Kidney capillary endothelial cell (primary cell): Measurements from ENCODE around the gene SERPINA6.
"Not testable (repeated sequence)": the region's sequence is repeated elsewhere in the genome, so short reads cannot be mapped to it uniquely, and the experiment has no call there.

ENCODE experiments used
- DNase-seq: peaks from one replicate; pipeline ENCODE4 v3.0.0-alpha.2; 2018; ENCODE audit warnings: low spot score

SERPINA6 gene

GRCh38 chr14:94321421-94322271 lies 1.5 kb downstream of the SERPINA6 start:
- DNase-seq = no peak

DNA sequence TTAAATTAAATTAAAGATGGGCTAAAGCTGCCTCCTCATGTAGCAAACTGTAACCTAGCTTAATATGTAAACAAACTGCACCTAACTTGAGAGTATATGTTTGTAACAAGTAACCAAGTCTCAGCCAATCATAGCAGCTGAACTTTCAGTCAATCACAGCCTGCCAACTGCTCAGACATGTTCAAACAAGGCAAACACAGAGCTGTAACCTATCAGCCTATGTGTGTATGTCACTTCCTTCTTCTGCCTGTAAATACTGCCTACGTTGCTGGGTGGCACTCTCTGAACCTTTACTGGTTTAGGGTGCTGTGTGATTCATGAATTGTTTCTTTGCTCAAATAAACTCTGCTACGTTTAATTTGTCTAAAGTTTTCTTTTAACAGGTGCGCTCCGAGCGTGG lies 2.9 kb downstream of the SERPINA6 start:
- DNase-seq = no peak

- DNase-seq = no peak
These were observed 5.9 kb downstream of the SERPINA6 start for GRCh38 chr14:94317259-94317658.

DNA sequence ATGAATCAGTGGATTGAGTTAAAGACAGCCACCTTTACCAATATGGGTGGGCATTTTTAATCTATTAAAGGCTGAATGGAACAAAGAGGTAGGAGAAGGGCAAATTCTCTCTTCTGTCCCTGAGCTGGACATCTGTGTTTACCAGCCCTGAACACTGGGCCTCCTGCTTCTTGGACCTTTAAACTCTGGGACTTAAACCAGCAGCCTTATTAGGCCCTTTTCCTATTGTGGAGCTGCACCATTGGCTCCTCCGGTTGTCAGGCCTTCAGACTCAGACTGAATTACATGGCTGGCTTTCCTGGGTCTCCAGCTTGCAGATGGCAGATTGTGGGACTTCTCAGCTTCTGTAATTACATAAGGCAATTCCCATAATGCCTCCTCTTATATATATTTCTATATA lies 6.4 kb downstream of the SERPINA6 start:
- DNase-seq = no peak

GRCh38 chr14:94314890-94315289 lies 8.2 kb downstream of the SERPINA6 start:
- no peak for DNase-seq

GRCh38 chr14:94313991-94314655 lies 9.0 kb downstream of the SERPINA6 start:
- DNase-seq = no peak

DNA sequence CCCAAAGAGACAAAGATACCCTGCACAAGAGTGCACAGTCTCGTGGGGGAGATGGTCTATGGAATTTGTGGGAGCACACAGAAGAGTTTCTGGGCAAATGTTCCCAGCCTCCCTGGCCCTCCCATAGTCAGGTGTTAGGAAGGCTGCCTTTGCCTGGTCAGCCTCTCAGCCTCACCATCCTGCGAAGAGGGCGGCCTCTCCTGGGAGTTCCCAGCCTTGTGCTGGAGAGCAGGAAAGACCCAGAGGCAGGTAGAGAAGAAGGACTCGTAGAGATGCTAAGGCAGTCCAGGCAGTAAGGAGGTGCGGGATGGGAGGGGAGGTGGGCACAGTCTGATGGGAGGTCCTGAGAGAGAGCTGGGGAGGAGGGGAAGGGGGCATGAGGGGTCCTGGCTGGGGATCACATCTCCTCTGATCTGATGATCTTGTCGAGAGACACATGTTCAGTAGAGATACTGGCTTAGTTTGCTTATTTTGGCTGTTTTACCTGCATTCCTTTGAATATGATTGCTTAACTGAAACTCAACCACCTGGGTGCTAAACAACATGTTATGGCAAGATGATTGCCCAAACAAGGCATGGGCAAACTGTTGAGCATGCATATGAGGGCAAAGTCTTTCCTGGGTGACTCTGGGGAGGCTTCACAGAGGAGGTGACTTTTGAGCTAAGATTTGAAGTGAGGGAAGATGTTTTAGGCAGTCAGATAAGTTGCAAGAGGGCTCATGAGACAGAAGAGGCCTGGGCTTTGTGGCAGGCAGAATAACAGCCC lies 10.5 kb downstream of the SERPINA6 start:
- DNase-seq = no peak

- DNase-seq = no peak
These were observed 12.9 kb downstream of the SERPINA6 start for GRCh38 chr14:94310248-94310647.

DNA sequence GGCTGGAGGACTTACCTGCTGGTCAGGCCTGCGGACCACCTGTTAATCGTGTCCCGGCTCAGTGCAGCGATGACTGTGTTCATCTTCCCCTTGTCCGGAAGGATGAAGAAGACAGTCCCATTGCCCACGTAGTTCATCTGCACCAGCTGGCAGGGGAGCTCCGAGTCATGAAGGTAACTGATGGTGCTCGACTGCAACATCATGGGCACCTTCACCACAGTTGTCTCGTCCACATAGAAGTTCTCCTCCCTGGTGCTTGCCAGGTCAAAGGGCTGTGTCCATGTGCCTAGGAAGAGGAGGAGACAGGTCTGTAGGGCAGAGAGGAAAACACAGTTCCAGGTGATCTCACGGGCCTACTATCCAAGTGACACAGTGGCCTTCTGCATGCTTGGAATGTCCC lies 13.4 kb downstream of the SERPINA6 start:
- no peak for DNase-seq

DNA sequence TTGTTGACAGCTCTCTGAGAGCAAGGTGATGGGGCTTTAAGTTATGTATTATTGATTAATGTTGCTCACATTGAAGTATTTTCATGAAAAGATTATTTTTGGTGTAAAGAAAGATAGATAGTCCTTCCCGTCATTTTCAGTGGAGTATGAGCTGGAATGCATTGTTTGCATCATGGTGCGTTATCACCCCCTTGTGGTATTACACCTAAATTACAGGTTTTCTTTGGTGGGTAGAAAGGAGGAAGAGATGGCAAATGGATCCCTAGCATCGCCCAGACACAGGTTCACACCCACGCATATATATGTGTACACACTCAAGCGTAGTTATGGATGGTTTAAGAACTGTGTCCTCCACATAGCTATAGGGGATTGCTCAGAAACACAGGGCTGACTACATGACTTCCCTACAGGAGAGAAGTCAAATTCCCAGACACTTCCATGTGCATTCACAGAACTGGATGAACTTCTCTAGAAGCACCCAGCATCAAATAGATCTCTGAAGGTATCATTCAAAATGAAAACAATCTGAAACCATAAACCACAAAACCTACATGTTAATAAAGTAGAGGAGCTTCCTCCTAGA lies 15.6 kb downstream of the SERPINA6 start:
- no peak for DNase-seq

DNA sequence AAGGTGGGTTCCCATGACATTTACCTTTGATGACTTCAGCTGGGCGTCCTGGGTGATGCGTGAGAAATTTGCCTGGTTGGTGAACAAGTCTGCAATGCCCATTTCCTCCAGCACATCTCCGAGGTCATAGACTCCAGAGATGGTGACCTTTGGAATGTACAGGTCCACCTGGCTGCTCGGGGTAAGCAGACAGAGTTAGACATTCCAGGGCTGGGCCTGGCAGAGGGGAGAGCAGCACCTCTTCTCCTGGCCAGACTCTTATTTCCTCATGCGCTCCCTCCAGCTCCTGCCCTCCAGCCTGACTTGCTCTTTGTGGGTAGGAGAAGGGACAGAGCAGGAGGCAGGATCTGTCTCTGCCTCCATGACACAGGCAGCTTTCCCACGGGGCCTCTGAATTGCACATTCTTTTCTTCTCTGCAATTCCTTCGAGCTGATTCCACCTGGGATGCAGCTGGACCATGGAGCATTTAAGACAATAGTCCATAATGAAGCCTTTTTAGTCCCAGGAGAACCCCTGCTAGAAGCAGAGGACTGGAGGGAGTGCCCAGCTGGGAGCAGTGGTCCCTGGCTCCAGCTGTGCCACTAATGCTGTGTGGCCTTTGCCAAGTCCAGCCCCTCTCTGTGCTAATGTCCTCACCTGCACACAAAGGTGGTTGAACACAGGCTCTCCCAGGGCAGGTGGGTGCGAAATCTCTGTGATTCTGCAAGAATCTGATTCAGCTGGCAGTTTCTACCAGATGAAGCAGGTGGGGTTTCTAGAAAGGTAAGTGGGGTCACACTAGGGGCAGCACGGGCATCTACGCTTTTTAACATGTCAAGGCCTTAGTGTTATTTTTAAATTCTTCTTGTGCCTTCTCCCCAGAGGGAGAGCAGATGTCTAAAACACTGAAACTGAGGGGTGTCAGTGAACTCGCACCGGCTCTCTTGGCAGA lies 16.8 kb downstream of the SERPINA6 start:
- no peak for DNase-seq

- DNase-seq = no peak
These were observed 17.5 kb downstream of the SERPINA6 start for GRCh38 chr14:94305620-94306019.

GRCh38 chr14:94304243-94304642 lies 18.9 kb downstream of the SERPINA6 start:
- no peak for DNase-seq

DNA sequence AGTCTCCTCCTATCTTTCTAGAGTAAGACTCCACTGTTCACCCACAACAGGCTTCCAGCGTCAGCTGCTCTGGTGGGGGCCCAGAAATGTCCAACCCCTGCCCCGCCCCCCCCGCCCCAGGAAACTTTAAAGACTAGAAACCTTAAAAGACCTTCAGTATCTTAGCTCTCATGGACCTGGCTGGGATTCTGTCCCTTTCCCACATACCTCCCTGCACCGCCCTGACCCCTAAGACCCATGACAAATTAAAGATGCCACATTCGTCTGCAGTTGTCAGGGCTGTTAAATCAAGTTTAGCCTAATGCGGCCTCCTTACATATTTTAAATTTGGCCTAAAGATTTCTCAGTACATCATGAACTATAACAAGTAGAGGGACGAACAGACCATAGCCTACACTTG lies 20.0 kb downstream of the SERPINA6 start:
- DNase-seq = no peak

DNA sequence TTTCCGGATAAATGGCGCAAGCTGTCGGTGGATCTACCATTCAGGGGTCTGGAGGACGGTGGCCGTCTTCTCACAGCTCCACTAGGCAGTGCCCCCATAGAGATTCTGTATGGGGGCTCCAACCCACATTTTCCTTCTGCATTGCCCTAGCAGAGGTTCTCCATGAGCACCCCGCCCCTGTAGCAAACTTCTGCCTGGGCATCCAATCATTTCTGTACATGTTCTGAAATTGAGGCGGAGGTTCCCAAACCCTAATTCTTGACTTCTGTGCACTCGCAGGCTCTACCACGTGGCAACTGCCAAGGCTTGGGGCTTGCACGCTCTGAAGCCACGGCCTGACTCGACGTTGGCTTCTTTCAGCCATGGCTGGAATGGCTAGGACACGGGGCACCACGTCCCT lies 25.0 kb downstream of the SERPINA6 start:
- DNase-seq = no peak

- DNase-seq = not testable (repeated sequence)
These were observed 27.0 kb downstream of the SERPINA6 start for GRCh38 chr14:94296181-94296545.

GRCh38 chr14:94295360-94296180 lies 27.6 kb downstream of the SERPINA6 start:
- no peak for DNase-seq

- no peak for DNase-seq
These were observed 29.6 kb downstream of the SERPINA6 start for GRCh38 chr14:94293578-94293924.

GRCh38 chr14:94292872-94293577 lies 30.1 kb downstream of the SERPINA6 start, which contains the start of gene SERPINA10:
SERPINA10 (minus strand) TSS chr14:94293268; CDS start chr14:94290593, 2,675 bp downstream.
- DNase-seq = no peak

- DNase-seq = no peak
These were observed 30.6 kb downstream of the SERPINA6 start for GRCh38 chr14:94292526-94292871.
